NCI-H2081 (cell line): Measurements from ENCODE around the gene TBCD.
A peak's percentile ranks its signal among the peaks of the same experiment; 100 is the strongest.

Experiments used
- DNase-seq, 2 experiments: peaks; one replicate each; lab custom pipeline; 2025; lab: John Stamatoyannopoulos, UW

Gene TBCD

DNA sequence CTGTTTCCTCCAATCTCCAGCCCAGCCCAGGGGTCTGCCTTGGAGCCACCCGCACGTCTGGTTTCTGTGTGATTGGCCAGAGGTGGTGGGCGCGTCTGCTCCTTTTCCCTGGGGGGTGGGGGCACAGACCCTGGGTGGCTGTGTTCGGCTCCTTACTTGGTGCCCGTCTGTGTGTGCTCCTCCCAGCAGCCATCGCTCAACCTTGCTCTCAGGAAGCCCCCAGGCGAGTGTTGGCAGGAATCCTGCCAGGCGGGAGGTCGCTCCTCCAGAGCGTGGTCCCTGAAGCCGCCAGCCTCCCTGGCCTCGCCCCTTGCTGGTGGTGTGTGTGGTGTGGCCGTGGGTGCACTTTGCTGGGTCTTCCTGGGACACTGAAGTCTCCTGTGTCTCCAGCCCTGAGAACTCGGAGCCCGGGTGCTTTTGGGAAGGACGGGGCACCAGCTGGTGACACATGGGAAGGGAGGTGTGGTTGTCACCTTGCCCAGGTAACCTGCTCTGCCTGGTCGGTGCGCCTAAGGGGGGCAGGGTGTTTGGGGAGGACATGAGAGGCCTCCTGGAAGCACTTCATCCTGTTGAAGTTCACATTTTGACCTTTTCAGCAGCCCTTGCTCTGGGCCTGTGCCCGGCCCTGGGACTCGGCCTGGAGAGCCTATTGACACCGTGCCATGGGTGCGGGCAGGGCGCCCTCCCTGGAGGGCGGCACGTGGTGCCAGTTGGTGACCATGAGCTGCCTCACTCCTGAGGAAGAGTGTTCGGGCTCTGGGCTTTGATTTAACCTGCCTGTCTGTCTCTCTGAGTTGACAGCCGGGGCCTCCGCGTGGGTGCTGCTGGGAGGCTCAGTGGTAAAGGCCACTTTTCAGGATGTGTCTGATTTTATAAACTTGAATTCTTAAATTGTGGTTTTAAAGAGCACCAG is 137.0 kb downstream of the TBCD start:
- DNase-seq: peak in 1 of 2 experiments; percentile 13

DNA sequence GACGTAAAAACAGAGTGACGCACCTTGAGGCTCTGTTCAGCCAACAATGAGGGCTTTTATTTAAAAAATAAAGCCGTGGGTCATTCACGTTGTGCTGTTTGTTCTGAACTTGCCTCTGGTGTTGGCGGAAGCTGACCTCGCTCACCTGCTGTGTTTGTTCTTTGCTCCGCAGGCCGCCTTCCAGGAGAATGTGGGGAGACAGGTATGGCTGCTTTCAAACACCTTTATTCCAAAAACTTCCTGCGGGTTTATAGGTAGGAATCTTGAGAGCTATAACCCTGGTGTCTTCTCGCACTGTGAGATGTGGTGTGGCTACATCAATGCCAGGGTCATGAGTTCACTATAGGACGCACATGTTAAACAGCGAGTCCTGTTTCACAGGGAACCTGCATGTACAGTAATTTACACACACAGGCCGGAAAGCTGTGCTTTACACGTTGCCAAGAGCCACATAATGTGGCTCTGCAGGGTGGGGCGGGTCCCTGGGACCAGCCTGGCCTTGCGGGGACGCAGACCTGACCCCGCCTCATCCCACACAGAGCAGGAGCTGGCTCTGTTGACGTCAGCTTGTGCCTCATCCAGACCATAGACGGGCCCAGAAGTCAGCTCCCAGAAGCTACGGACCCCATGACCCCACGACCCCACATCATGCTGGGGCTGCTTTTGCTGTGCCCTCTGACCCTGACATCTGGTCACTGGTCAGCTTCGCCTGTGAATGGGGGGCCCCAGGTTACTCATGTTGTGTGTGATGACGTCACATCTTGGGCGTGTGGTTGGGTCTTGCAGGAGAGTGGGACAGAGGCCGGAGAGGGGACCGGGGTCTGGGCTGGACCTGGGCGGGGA is 137.9 kb downstream of the TBCD start:
- peak in 1 of 2 experiments; percentile 18 for DNase-seq

DNA sequence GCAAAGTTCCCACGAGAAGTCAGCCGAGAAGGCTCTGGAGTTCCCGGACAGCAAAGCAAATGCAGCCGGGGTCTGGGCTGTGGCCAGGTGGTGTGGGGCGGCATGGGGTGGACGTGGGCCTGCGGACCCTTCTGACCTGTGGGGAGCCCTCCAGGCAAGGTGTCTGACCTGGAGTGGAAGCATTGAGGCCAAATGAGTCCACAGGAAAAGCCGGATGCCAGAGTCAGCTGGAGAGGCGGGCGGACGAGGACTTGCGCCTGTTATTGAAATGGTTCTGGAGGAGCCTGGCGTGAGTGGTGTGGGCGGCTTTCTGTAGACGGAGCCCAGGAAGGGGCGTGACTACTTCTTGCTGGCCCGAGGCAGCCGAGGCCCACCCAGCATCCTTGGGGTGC is 138.5 kb downstream of the TBCD start:
- DNase-seq: no peak

DNA sequence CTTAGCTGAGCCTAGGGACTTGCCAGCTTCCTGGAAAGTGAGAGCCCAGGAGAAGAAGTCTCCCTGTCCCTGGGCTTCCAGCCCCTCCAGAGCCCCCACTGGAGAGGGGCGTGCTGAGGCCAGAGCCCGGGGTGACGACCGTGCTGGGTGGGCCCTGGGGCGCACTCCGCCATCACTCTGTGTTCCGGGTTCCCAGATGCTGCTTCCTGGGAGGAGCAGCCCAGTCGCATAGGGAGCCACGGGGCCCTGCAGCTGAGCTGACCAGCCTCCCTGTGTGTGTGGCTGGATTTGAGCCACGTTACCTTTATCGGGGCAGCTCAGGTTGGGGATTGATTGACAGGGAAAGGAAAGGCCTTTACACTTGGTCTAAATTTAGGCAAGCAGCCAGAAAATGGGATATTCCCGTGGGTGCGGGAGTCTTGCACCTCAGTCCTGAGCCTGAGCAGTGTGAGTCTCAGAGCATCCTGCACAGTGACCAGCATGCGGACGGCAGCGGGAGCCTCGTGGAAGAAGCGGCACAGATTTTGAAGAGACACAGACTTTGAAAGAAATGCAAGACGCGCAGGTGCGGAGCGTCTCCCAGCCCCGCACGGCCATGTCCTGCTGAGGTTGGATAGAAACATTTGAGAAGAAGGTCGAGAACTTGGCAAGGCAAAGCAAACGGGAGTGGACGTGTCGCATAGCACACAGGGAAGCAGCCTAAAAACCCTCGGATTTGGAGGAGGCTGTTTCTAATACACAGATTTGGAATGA is 139.2 kb downstream of the TBCD start:
- DNase-seq: no peak

DNA sequence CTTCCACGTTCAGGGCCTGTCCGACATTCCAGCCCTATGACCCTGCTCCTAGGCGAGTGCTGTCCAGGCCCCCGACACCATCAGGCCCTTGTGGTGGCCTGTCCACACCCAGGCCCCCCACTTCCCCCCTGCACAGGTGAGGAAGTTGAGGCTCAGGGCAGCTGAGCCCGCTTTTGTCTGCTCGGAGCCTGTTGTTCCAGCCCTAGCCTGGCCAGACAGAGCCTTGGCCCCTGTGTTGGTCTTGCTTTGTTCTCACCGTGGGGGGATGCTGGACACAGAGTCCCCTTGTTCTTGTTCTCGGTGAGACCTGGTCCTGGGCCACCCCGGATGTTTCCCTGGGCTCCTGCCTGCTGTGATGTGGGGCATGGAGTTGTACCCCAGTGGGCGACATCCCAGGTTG is 140.0 kb downstream of the TBCD start:
- no peak for DNase-seq

DNA sequence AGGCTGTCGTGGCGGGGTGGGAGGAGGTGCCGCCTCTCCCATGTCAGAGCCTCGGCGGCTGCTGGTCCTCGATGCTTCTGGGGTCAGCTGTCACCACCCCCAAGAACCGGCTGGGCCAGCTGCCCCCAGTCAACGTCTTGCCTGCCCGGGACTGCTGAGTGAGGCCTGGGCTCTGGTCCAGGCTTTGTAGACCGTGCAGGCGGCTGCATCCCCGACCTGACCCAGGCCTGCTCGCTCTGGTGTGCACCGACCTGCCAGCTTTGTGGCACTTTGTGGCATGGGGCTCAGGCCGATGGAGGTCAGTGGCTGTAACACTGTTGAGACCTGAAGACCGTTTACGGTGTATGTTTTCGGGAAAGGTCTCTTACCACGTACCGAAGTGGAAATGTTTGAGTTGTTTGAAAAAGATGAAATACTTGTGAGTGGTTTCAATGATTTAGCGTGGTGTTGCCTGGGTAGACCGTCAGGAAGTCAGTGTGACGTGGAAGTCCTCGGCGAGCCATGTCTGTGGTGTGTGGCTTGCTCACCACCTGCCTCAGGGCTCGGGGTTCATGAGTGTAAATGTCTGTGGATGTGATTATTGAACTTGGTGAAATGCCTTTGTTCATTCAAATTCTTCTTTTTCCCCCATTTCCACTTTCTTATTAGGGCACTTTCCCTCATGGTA is 141.2 kb downstream of the TBCD start:
- DNase-seq: no peak

DNA sequence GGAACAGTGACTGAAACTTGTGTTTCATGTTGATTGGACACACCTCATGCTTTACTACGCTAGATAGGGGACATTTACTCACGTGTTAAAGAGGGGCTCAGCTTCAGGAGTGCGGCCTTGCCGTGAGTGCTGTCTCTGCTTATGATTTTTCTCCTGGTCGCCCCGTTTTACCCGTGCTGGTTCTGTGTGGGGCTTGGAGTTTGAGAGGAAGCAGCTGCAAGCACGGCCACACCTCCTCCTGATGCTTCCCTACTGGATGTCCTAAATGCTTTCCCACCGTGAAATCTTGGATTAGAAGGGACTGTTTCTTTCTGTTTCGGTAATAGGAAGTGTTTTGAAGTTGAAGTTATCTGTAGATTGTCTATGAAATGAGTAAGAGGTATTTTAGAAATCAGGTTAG is 141.9 kb downstream of the TBCD start:
- DNase-seq: no peak

DNA sequence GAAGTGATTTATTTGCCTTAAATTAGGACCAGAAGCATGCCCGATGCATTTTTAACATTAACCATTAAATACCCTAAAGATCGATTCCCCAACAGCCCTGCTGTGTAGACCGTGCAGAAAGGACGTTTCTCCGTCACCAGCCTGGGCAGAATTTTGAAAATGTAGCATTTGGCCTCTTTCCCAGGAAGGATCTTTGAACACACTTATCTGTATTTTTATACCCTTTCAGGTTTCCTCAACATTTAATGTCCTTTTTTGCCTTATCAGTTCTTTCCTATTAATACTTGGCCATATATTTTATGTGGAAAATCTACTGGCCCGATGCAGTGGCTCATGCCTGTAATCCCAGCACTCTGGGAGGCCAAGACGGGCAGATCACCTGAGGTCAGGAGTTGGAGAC is 142.5 kb downstream of the TBCD start:
- no peak for DNase-seq

DNA sequence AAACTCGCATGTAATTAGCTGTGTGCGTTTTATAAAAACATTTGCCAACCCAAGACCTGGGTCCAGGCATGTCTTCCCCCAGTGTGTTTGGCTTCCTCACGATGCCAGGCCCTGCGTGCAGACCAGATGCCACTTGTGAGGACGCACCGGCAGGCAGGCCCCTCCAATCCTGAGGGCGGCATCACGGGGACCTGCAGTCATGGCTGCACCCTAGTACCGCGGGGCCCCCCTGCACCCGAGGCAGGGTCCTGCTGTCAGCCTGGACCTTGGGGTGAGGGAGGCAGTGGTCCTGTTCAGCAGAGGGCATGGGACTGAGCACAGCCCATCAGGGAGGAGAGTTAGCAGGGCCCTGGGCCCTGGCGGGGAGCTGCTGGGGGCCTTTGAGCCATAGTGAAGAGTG is 143.2 kb downstream of the TBCD start:
- no peak for DNase-seq

DNA sequence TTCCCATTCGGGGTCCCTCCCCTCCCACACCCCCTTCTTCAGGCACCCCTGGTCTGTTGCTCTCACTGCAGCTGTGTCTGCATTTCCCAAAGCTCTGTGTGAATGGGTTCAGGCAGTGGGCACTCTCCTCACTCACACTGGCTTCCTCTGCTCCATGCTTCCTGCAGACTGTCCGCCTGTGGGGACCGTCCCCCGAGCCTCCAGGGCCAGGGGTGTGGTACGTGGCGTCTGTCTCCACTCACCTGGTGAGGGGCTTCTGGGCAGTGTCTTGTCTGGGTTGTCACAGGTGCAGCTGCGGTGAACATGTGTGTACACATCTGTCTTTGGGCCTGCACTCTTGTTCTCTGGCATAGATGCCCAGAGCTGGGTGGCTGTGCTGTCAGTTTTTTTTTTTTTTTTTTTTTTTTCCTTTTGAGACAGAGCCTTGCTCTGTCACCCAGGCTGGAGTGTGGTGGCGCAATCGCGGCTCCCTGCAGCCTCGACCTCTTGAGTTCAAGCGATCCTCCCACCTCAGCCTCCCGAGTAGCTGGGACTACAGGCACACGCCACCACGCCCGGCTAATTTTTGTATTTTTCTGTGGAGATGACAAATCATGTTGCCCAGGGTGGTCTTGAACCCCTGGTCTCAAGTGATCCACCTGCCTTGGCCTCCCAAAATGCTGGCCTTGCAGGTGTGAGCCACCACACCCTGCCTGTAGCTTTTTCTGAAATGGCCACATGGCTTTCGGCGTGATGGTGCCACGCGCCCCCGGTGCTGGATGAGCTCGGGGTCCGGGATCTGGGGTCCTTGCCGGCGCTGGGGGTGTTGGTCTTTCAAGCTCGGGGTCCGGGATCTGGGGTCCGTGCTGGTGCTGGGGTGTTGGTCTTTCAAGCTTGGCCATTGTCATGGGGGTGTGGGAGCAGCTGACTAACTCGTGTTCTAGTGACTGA is 144.5 kb downstream of the TBCD start:
- DNase-seq: no peak

DNA sequence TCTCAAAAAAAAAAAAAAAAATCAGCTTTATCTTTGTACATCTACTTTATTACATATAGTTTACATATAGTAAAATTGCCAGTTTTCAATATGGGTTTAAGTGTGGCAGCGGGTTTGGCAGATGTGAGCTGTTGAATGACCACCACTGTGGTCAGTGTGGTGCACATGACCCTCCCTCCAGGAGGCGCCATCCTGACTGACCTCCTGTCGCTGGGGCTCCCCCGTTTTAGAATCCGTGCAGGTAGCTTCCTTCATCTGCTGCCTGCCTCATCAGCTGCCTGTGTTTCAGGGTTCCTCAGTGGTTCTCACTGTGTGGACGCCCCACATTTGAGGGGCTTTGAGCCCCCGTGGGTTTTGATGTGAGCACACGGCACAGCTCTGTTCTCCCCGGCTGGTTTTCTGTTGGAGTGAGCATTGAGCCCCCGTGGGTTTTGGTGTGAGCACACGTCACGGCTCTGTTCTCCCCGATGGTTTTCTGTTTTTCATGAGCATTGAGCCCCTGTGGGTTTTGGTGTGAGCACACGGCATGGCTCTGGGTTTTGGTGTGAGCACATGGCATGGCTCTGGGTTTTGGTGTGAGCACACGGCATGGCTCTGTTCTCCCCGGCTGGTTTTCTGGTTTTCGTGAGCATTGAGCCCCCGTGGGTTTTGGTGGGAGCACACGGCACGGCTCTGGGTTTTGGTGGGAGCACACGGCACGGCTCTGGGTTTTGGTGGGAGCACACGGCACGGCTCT is 145.8 kb downstream of the TBCD start:
- DNase-seq: no peak

DNA sequence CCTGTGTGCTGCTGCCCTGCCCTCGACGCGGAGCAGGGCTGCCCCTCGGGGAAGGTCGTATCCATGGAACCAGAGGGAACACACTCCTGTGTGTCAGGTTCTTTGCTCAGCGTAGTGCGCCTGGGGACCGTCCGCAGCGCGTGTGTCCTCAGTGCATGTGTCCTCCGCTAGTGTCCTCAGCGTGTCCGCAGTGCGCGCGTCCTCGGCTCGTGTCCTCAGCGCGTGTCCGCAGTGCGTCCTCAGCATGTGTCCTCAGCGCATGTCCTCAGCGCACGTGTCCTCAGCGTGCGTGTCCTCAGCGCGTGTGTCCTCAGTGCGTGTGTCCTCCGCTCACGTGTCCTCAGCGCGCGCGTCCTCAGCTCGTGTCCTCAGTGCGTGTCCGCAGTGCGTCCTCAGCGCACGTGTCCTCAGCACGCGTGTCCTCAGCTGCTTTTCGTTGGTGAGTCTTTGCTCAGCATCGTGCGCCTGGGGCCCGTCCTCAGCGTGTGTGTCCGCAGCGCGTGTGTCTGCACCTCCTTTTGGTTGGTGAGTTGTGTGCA is 147.2 kb downstream of the TBCD start:
- DNase-seq: no peak

DNA sequence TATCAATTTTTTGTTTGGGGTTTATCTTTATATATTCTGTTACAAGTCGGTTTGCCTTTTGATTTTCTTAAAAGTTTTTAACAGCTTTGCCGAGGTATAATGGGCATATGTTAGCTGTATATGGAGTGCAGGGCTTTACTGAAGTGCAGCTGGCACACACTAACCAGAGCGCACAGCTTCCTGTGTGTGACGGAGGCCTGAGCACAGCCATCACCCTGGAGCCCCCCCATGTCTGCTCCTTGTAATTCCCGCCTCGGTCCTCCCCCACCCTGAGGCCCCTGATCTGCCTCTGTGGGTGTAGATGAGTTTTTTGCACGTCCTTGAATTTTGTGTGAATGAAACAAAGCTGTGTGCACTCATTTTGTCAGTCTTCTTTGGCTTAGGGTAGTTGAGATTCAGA is 148.1 kb downstream of the TBCD start:
- DNase-seq: peak in 1 of 2 experiments; percentile 26

DNA sequence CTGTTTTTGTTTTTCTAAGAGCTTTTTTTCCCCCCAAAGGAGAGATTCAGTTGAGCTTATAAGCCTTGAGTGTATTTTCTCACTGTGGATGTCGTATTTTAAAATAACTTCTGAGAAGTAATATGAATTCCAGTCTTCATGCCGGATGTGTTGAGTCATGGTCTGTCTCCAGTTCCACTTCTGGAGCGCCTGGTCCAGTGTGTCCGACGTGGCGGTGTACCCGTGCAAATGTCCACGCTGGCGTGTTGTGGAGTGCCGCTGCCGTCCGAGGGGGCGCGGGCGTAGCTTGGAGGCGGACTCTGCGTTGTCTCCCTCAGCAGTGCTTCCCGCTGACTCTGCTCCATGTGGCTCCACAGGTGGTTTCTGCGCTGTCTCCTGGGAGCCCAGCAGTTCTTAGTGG is 148.9 kb downstream of the TBCD start:
- DNase-seq: no peak

DNA sequence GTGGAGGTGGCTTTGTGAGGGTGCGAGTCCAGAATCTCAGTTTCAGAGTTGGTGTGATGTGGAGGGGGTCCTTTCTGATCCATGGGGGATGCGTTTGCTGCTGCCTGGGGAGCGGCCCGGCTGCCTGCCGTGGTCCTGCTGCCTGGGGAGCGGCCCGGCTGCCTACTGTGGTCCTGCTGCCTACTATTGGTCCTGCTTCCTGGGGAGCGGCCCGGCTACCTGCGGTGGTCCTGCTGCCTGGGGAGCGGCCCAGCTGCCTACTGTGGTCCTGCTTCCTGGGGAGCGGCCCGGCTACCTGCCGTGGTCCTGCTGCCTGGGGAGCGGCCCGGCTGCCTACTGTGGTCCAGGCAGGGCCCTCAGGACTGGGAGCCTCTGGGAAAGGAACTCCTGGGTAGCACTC is 149.5 kb downstream of the TBCD start:
- no peak for DNase-seq

DNA sequence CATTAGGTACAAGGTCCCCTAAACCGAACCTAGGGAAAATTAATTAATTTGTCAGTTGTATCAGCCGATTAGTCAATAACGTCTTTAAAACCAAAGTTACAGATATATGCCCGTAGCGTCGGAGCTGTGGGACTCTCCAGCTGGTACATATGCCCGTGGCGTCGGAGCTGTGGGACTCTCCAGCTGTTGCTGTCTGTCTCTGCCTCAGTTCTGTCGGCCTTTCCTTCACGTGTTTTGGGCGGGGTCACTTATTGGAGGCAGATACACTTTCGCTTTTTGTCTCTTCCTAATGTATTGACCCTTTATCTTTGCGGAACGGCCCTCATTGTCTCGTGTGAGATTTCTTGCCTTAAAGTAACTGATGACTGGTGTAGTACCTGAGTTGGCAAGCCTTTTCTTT is 150.0 kb downstream of the TBCD start:
- no peak for DNase-seq

DNA sequence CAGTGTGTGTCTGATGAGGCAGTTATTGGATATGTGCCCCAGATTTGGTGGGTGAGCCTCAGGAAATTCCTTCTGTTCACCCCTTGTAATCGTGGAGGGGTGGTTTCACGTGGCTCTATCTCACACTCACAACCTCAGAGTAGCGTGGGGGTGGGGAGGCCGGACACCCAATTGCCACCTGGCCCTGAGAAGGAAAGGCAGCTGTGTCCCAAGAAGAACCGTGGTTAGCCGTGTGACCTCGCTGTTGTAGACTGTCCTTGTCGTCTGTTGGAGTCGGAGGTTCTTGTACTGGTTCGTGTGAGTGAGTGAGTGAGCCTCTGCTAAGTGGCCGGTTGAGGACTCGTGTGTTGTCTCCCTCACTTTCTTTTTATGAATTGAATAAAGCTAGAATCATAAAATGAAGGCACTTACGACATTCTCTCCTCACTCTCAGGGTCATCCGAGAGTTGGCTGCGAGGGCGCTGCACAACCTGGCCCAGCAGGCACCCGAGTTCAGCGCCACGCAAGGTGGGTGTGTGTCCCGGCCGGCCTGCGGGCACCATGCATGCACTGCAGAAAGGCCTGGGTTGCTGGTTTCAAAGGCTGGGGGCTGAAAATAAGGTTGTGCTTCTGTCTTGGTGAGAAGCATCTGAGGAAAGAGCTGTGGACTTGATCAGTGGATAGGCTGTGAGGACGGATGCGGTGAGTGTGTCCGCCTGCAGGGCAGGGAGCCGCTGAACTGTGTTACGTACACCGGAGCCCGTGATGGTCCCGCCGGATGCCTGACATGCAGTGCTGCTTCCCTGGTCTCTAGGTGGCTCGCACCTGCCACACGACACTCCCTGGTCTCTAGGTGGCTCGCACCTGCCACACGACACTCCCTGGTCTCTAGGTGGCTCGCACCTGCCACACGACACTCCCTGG is 151.4 kb downstream of the TBCD start:
- DNase-seq: no peak

DNA sequence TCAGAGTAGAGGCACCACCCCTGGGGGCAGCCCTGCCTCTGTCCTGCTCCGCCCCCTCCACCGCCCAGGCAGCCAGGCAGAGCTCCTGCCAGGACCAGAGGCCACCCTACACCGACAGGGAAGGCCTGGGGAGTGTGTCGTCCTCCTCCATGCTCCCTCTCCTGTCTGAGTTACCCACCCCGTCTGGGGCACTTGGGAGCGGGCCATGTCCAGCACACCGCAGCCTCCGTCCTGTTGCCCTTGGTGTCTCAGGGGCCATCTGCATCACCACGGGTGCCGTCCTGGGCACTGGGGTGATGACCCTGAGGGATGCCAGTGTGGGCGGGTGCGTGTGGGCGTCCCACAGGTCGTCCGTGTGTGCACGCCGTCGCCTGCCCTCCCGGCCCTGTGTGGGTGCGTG is 153.3 kb downstream of the TBCD start:
- no peak for DNase-seq
